DOHH2 (cell line): ENCODE data around the gene KRTAP8-1.

Source experiments
- H3F3A ChIP-seq: fragments of 200-600 bp; sonication (generic), shearing (Covaris generic); 2 replicates; pipeline ENCODE4 v1.6.0; 2016; ENCODE audit warnings: antibody characterized with exemption, mild to moderate bottlenecking; ENCODE audit not compliant: control insufficient read depth, insufficient read depth
- H3K27ac ChIP-seq: fragments of 200-600 bp; sonication (generic); 2 replicates; pipeline ENCODE4 v1.5.1; 2014; ENCODE audit warnings: low read depth, mild to moderate bottlenecking, low read length, moderate library complexity
- H3K27me3 ChIP-seq: fragments of 200-600 bp; sonication (generic); 2 replicates; pipeline ENCODE4 v1.6.1; 2014; ENCODE audit warnings: mild to moderate bottlenecking, low read length, mixed read lengths; ENCODE audit not compliant: control insufficient read depth
- H3K36me3 ChIP-seq: fragments of 200-600 bp; sonication (generic); 2 replicates; pipeline ENCODE4 v1.6.1; 2014; ENCODE audit warnings: mild to moderate bottlenecking, low read length, moderate library complexity, mixed read lengths; ENCODE audit not compliant: control insufficient read depth
- H3K4me1 ChIP-seq: fragments of 200-600 bp; sonication (generic); 2 replicates; pipeline ENCODE4 v1.6.1; 2014; ENCODE audit warnings: mild to moderate bottlenecking, low read length, mixed read lengths; ENCODE audit not compliant: control insufficient read depth
- H3K4me2 ChIP-seq: fragments of 200-600 bp; sonication (generic); 2 replicates; pipeline ENCODE4 v1.6.0; 2014; ENCODE audit warnings: mild to moderate bottlenecking, low read length, moderate library complexity
- H3K4me3 ChIP-seq: fragments of 200-600 bp; sonication (generic); 2 replicates; pipeline ENCODE4 v1.5.1; 2014; ENCODE audit warnings: mild to moderate bottlenecking, low read length, mixed read lengths
- H3K79me2 ChIP-seq: fragments of 200-600 bp; sonication (generic); 2 replicates; pipeline ENCODE4 v1.6.1; 2014; ENCODE audit warnings: mild to moderate bottlenecking, low read length, mixed read lengths; ENCODE audit not compliant: control insufficient read depth
- H3K9me2 ChIP-seq: fragments of 200-600 bp; sonication (generic); replicated peaks from 2 replicates; pipeline ENCODE4 v1.6.1; 2014; ENCODE audit warnings: mild to moderate bottlenecking, low read length, mixed read lengths; ENCODE audit not compliant: control insufficient read depth
- H3K9me3 ChIP-seq: fragments of 200-600 bp; sonication (generic); 2 replicates; pipeline ENCODE4 v1.6.1; 2014; ENCODE audit warnings: antibody characterized with exemption, low read length, mixed read lengths; ENCODE audit not compliant: control insufficient read depth, insufficient read depth
- H4K20me1 ChIP-seq: fragments of 200-600 bp; sonication (generic); 2 replicates; pipeline ENCODE4 v1.6.0; 2014; ENCODE audit warnings: low read depth, mild to moderate bottlenecking, antibody characterized with exemption, low read length, moderate library complexity; ENCODE audit not compliant: control insufficient read depth, insufficient read depth
- EZH2phosphoT487 ChIP-seq: fragments of 200-600 bp; sonication (generic); IDR thresholded peaks from 2 replicates; pipeline ENCODE4 v1.6.1; 2017; ENCODE audit warnings: borderline replicate concordance, mild to moderate bottlenecking, antibody characterized with exemption, low read length, moderate library complexity, mixed read lengths
- TF ChIP-seq, protein P1 (sequence below): fragments of 200-600 bp; sonication (generic); IDR thresholded peaks from one replicate; pipeline ENCODE4 v1.5.1; 2014; ENCODE audit warnings: antibody characterized with exemption, mild to moderate bottlenecking, low read depth, low read length; ENCODE audit not compliant: poor library complexity, severe bottlenecking

The KRTAP8-1 gene

DNA sequence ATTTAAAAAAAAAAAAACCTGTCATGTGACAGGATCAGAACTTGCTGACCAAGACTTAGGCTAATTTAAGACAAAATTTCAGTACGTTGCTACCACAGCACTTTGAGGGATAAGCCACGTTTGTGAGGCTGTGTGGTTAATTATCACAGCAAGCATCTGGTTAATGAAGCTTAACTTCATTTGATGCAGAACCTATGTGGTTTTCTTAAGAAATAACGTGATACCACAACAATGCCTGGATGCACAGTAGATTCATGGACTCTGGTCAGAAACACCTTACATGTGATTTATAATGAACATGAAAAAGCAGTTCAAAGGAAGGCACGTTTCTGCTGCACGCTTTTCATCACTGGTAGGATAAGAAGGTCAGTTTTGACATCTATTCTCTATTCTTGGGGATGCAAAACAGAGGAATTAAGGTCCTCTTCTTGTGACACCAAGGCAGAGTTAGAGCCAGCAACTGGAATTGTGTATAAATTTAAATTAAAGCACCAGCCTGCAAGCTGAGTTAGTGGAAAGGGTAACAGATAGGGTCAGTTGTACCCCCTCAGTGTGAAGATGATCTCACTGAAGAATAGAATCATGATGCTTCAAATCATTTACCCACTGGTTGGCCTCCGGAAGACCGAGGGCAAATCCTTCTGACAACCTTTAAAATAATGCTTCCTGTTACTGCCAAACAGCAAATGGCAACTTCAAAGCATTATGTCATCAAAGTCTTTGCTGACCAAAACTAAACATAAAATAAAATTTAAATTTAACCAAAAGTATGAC lies 6.0 kb upstream of the KRTAP8-1 start:
- Histone ChIP-seq H3K79me2 (no peaks in the 10 kb centered on the region), H3K4me2 (no peak overlapping the region), H3K9me3 (no peaks in the 10 kb centered on the region), H3K27ac (no peak overlapping the region), H3F3A (no peaks in the 10 kb centered on the region), H3K9me2 (no peaks in the 10 kb centered on the region), H3K4me3 (no peak overlapping the region), H3K27me3 (no peaks in the 10 kb centered on the region), H3K4me1 (no peaks in the 10 kb centered on the region), H3K36me3 (no peaks in the 10 kb centered on the region), H4K20me1 (no peaks in the 10 kb centered on the region)
- TF ChIP-seq, protein P1, sequence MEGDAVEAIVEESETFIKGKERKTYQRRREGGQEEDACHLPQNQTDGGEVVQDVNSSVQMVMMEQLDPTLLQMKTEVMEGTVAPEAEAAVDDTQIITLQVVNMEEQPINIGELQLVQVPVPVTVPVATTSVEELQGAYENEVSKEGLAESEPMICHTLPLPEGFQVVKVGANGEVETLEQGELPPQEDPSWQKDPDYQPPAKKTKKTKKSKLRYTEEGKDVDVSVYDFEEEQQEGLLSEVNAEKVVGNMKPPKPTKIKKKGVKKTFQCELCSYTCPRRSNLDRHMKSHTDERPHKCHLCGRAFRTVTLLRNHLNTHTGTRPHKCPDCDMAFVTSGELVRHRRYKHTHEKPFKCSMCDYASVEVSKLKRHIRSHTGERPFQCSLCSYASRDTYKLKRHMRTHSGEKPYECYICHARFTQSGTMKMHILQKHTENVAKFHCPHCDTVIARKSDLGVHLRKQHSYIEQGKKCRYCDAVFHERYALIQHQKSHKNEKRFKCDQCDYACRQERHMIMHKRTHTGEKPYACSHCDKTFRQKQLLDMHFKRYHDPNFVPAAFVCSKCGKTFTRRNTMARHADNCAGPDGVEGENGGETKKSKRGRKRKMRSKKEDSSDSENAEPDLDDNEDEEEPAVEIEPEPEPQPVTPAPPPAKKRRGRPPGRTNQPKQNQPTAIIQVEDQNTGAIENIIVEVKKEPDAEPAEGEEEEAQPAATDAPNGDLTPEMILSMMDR: no peak
- TF ChIP-seq EZH2phosphoT487: no peak

DNA sequence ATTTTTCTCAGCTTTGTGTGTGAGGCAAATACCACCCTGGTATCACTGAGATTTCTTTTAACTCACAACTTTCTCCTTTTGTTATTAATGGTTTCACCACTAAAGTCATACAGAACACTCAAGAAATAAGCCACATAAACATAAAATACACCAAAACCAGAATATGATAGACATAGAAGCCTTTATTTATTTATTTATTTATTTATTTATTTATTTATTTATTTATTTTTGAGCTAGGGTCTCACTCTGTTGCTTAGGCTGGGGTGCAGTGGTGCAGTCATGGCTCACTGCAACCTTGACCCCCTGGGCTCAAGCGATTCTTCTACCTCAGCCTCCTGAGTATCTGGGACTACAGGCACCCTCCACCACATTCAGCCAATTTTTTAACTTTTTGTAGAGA lies 12.5 kb downstream of the KRTAP8-1 start:
- Histone ChIP-seq H3K36me3 (no peaks in the 10 kb centered on the region), H3K27me3 (no peaks in the 10 kb centered on the region), H3K27ac (no peak overlapping the region), H3K79me2 (no peaks in the 10 kb centered on the region), H3F3A (no peaks in the 10 kb centered on the region), H3K9me3 (no peaks in the 10 kb centered on the region), H3K4me3 (no peak overlapping the region), H4K20me1 (no peaks in the 10 kb centered on the region), H3K4me1 (no peaks in the 10 kb centered on the region), H3K9me2 (no peaks in the 10 kb centered on the region), H3K4me2 (no peak overlapping the region)
- TF ChIP-seq EZH2phosphoT487: no peak
- TF ChIP-seq, protein P1: no peak

DNA sequence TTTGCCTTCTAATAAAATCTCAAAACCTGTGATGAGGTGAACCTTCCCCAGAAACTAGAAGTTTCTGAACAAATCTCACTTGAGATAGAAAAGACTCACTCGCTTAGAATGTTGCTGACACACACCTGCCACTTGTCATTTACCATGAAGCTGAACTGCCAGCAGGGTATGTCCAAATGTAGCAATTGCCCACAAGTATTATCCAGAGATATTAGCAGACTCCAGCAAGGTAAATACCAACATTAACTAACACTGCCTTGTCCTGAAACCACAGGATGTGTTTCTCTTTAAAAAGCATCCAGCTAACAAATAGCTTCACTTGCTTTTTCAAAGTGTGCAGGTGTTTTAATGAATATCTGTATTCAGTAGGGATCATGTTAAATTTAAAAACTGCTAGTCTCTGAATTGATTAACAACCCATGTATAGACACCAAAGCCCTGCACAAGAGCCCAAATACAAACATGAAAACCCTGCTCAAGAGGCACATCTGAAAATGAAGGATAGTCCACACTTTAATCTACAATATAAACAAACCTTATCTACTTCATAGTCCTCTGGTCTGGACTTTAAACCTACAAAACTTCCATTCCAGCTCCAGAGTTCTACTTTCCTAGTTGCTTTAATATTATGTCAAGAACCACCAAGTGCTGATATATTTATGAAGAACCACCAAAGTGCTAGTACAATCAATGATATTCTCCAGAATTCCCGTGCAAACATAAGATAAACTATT lies 19.3 kb downstream of the KRTAP8-1 start:
- Histone ChIP-seq H3K4me1 (no peaks in the 10 kb centered on the region), H3K79me2 (no peaks in the 10 kb centered on the region), H3F3A (no peaks in the 10 kb centered on the region), H3K27me3 (no peaks in the 10 kb centered on the region), H3K9me2 (no peaks in the 10 kb centered on the region), H3K4me2 (no peak overlapping the region), H3K9me3 (no peaks in the 10 kb centered on the region), H4K20me1 (no peaks in the 10 kb centered on the region), H3K4me3 (no peak overlapping the region), H3K27ac (no peak overlapping the region), H3K36me3 (no peaks in the 10 kb centered on the region)
- TF ChIP-seq, protein P1: no peak
- TF ChIP-seq EZH2phosphoT487: no peak
